Testis (tissue), 2 donors: ENCODE results near the gene APH1B.

ENCODE experiments used
- POLR2A ChIP-seq: fragments of 450-650 bp; IDR thresholded peaks from one replicate; pipeline ENCODE4 v1.6.1; 2017; ENCODE audit warnings: antibody characterized with exemption, mild to moderate bottlenecking, moderate library complexity
- TF ChIP-seq, protein P1 (sequence below), 3 experiments: fragments of 450-650 bp in 2 of 3; fragments of 200-600 bp in 1 of 3; sonication (generic) in 1 of 3; IDR thresholded peaks; one replicate each; pipeline ENCODE4 v1.5.1; 2016 to 2019; ENCODE audit warnings: antibody characterized with exemption in 3 of 3, mild to moderate bottlenecking in 2 of 3, moderate library complexity in 1 of 3

DNA sequence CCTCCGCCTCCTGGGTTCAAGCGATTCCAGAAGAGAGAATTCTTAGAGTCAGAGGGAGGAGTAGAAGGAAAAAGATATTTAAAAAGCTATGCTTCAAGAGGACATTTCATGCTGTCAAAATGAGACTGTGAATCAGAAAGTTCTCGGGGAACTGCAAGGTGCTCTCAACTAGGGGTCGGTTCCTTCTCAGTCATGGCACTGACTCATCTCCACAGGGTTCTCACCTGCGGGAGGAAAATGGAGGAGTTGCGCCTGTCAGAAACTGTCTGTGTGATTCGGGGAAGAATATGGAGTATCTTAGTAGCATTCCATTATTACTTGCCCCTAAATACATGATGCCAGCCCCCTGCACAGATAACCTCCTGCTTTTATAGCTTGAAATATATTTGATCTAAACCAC lies 47.4 kb downstream of the APH1B start:
- TF ChIP-seq, protein P1, sequence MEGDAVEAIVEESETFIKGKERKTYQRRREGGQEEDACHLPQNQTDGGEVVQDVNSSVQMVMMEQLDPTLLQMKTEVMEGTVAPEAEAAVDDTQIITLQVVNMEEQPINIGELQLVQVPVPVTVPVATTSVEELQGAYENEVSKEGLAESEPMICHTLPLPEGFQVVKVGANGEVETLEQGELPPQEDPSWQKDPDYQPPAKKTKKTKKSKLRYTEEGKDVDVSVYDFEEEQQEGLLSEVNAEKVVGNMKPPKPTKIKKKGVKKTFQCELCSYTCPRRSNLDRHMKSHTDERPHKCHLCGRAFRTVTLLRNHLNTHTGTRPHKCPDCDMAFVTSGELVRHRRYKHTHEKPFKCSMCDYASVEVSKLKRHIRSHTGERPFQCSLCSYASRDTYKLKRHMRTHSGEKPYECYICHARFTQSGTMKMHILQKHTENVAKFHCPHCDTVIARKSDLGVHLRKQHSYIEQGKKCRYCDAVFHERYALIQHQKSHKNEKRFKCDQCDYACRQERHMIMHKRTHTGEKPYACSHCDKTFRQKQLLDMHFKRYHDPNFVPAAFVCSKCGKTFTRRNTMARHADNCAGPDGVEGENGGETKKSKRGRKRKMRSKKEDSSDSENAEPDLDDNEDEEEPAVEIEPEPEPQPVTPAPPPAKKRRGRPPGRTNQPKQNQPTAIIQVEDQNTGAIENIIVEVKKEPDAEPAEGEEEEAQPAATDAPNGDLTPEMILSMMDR (IDR thresholded peaks at IDR 0.05), result no peak
- no peak for TF ChIP-seq POLR2A
